Measurements from ENCODE around the gene LELP1. TPM values are rescaled to one million over a fixed set of nuclear protein-coding genes. Genes with fewer than 3 reads are reported as not detected.

Gene LELP1
- total and polyA plus RNA-seq, 2 experiments from 2014 or later = not detected

Other genes starting within 250 kb of the LELP1 start
- not detected in 2 replicates for gene SPRR4, start 232.8 kb upstream of the LELP1 start, total RNA-seq (2014; rRNA removed; shearing (Covaris generic))
- gene SPRR4, start 232.8 kb upstream of the LELP1 start, polyA plus RNA-seq (2016; fragmentation: Nextera tagmentation; extraction: Ambion mirVana) = not detected in 2 replicates
- not detected in 2 replicates for gene SPRR1A, start 219.3 kb upstream of the LELP1 start, total RNA-seq (2014; rRNA removed; shearing (Covaris generic))
- gene SPRR1A, start 219.3 kb upstream of the LELP1 start, polyA plus RNA-seq (2016; fragmentation: Nextera tagmentation; extraction: Ambion mirVana) = not detected in 2 replicates
- not detected in 2 replicates for gene SPRR3, start 201.7 kb upstream of the LELP1 start, total RNA-seq (2014; rRNA removed; shearing (Covaris generic))
- not detected in 2 replicates for gene SPRR3, start 201.7 kb upstream of the LELP1 start, polyA plus RNA-seq (2016; fragmentation: Nextera tagmentation; extraction: Ambion mirVana)
- gene SPRR1B, start 172.2 kb upstream of the LELP1 start, total RNA-seq (2014; rRNA removed; shearing (Covaris generic)) = not detected in 2 replicates
- not detected in 2 replicates for gene SPRR1B, start 172.2 kb upstream of the LELP1 start, polyA plus RNA-seq (2016; fragmentation: Nextera tagmentation; extraction: Ambion mirVana)
- gene SPRR2D, start 162.3 kb upstream of the LELP1 start, total RNA-seq (2014; rRNA removed; shearing (Covaris generic)) = not detected in 2 replicates
- not detected in 2 replicates for gene SPRR2D, start 162.3 kb upstream of the LELP1 start, polyA plus RNA-seq (2016; fragmentation: Nextera tagmentation; extraction: Ambion mirVana)
- not detected in 2 replicates for gene SPRR2A, start 145.9 kb upstream of the LELP1 start, total RNA-seq (2014; rRNA removed; shearing (Covaris generic))
- 0.43 TPM in 1 of 2 replicates, not detected in the other for gene SPRR2A, start 145.9 kb upstream of the LELP1 start, polyA plus RNA-seq (2016; fragmentation: Nextera tagmentation; extraction: Ambion mirVana)
- gene SPRR2B, start 131.8 kb upstream of the LELP1 start, total RNA-seq (2014; rRNA removed; shearing (Covaris generic)) = not detected in 2 replicates
- not detected in 2 replicates for gene SPRR2B, start 131.8 kb upstream of the LELP1 start, polyA plus RNA-seq (2016; fragmentation: Nextera tagmentation; extraction: Ambion mirVana)
- not detected in 2 replicates for gene SPRR2E, start 108.9 kb upstream of the LELP1 start, total RNA-seq (2014; rRNA removed; shearing (Covaris generic))
- not detected in 2 replicates for gene SPRR2E, start 108.9 kb upstream of the LELP1 start, polyA plus RNA-seq (2016; fragmentation: Nextera tagmentation; extraction: Ambion mirVana)
- not detected in 2 replicates for gene SPRR2F, start 89.9 kb upstream of the LELP1 start, total RNA-seq (2014; rRNA removed; shearing (Covaris generic))
- gene SPRR2F, start 89.9 kb upstream of the LELP1 start, polyA plus RNA-seq (2016; fragmentation: Nextera tagmentation; extraction: Ambion mirVana) = 0.44 and 0.57 TPM in 2 replicates
- gene SPRR2G, start 52.5 kb upstream of the LELP1 start, total RNA-seq (2014; rRNA removed; shearing (Covaris generic)) = not detected in 2 replicates
- gene SPRR2G, start 52.5 kb upstream of the LELP1 start, polyA plus RNA-seq (2016; fragmentation: Nextera tagmentation; extraction: Ambion mirVana) = not detected in 2 replicates
- not detected in 2 replicates for gene PRR9, start 14.2 kb downstream of the LELP1 start, total RNA-seq (2014; rRNA removed; shearing (Covaris generic))
- gene PRR9, start 14.2 kb downstream of the LELP1 start, polyA plus RNA-seq (2016; fragmentation: Nextera tagmentation; extraction: Ambion mirVana) = not detected in 2 replicates
- gene LORICRIN, start 56.3 kb downstream of the LELP1 start, total RNA-seq (2014; rRNA removed; shearing (Covaris generic)) = not detected in 2 replicates
- 0.23 and 0.24 TPM in 2 replicates for gene LORICRIN, start 56.3 kb downstream of the LELP1 start, polyA plus RNA-seq (2016; fragmentation: Nextera tagmentation; extraction: Ambion mirVana)
- not detected in 2 replicates for gene PGLYRP3, start 109.5 kb downstream of the LELP1 start, total RNA-seq (2014; rRNA removed; shearing (Covaris generic))
- gene PGLYRP3, start 109.5 kb downstream of the LELP1 start, polyA plus RNA-seq (2016; fragmentation: Nextera tagmentation; extraction: Ambion mirVana) = not detected in 2 replicates
- not detected in 2 replicates for gene PGLYRP4, start 145.4 kb downstream of the LELP1 start, total RNA-seq (2014; rRNA removed; shearing (Covaris generic))
- not detected in 2 replicates for gene PGLYRP4, start 145.4 kb downstream of the LELP1 start, polyA plus RNA-seq (2016; fragmentation: Nextera tagmentation; extraction: Ambion mirVana)
- gene S100A9, start 154.4 kb downstream of the LELP1 start, total RNA-seq (2014; rRNA removed; shearing (Covaris generic)) = not detected in 2 replicates
- not detected in 2 replicates for gene S100A9, start 154.4 kb downstream of the LELP1 start, polyA plus RNA-seq (2016; fragmentation: Nextera tagmentation; extraction: Ambion mirVana)
- gene S100A12, start 172.2 kb downstream of the LELP1 start, total RNA-seq (2014; rRNA removed; shearing (Covaris generic)) = not detected in 2 replicates
- gene S100A12, start 172.2 kb downstream of the LELP1 start, polyA plus RNA-seq (2016; fragmentation: Nextera tagmentation; extraction: Ambion mirVana) = not detected in 2 replicates
- gene S100A8, start 187.6 kb downstream of the LELP1 start, total RNA-seq (2014; rRNA removed; shearing (Covaris generic)) = not detected in 2 replicates
- not detected in 2 replicates for gene S100A8, start 187.6 kb downstream of the LELP1 start, polyA plus RNA-seq (2016; fragmentation: Nextera tagmentation; extraction: Ambion mirVana)
- gene S100A7A, start 213.1 kb downstream of the LELP1 start, total RNA-seq (2014; rRNA removed; shearing (Covaris generic)) = not detected in 2 replicates
- not detected in 2 replicates for gene S100A7A, start 213.1 kb downstream of the LELP1 start, polyA plus RNA-seq (2016; fragmentation: Nextera tagmentation; extraction: Ambion mirVana)